Calu3 (cell line): ENCODE measurements around the gene TLCD3A. TPM values are rescaled to one million over a fixed set of nuclear protein-coding genes. Genes with fewer than 3 reads are reported as not detected.
A peak's percentile ranks its signal among the peaks of the same experiment; 100 is the strongest.

Experiments used
- BruUV-seq: library from RNA; stranded (reverse); fragments of 400-500 nt; replicated peaks from 2 replicates; lab custom pipeline; 2021; lab: Mats Ljungman, UMichigan
- CTCF ChIA-PET: fragments of 300-600 bp; sonication (Branson Sonifier 250); formaldehyde crosslinking; loops from one replicate; lab custom pipeline; 2022; ENCODE audit warnings: antibody characterized with exemption; lab: Charles Lee
- DNase-seq: peaks from one replicate; pipeline ENCODE4 v3.0.0; 2022
- H3K27ac Mint-ChIP-seq: one replicate; pipeline ENCODE4 v1.8.0; 2022; ENCODE audit warnings: mixed read lengths; ENCODE audit not compliant: unreplicated experiment
- H3K27me3 Mint-ChIP-seq: one replicate; pipeline ENCODE4 v1.8.0; 2022; ENCODE audit warnings: mixed read lengths; ENCODE audit not compliant: unreplicated experiment
- H3K36me3 Mint-ChIP-seq: one replicate; pipeline ENCODE4 v1.8.0; 2022; ENCODE audit warnings: mild to moderate bottlenecking, moderate library complexity, mixed read lengths; ENCODE audit not compliant: insufficient read depth, unreplicated experiment
- H3K4me1 Mint-ChIP-seq: one replicate; pipeline ENCODE4 v1.8.0; 2022; ENCODE audit warnings: mild to moderate bottlenecking, low read depth, mixed read lengths; ENCODE audit not compliant: unreplicated experiment
- H3K4me3 Mint-ChIP-seq: one replicate; pipeline ENCODE4 v1.8.0; 2022; ENCODE audit warnings: mild to moderate bottlenecking, low read depth, moderate library complexity, mixed read lengths; ENCODE audit not compliant: unreplicated experiment
- H3K9me3 Mint-ChIP-seq: one replicate; pipeline ENCODE4 v1.8.0; 2022; ENCODE audit warnings: low read depth, mixed read lengths; ENCODE audit not compliant: unreplicated experiment
- CTCF ChIP-seq: fragments of 200-600 bp; IDR thresholded peaks from one replicate; pipeline ENCODE4 v1.8.0; 2022; ENCODE audit warnings: antibody characterized with exemption; ENCODE audit not compliant: unreplicated experiment
- intact Hi-C: fragments of 100-400 bp; cut with micrococcal nuclease; formaldehyde crosslinking; loops from one replicate; pipeline ENCODE4 v1.10.0; 2022; ENCODE audit not compliant: unreplicated experiment
- total RNA-seq: library from RNA; stranded (reverse); gene quantifications from 2 replicates; pipeline ENCODE4 v1.2.3, GENCODE V29; 2022

Gene TLCD3A
- total RNA-seq, 1 experiment from 2014 or later, result 20.3 TPM

GRCh38 chr17:699345-699744, 33.1 kb upstream of the TLCD3A start:
- no peak for DNase-seq
- no peaks in the 10 kb centered on the region for H3K27me3 Mint-ChIP-seq
- no peak overlapping the region for H3K4me3 Mint-ChIP-seq
- BruUV-seq, result no TSS peak
- H3K36me3 Mint-ChIP-seq, result peaks cover 19% of the 10 kb centered on the region
- no peak overlapping the region for H3K27ac Mint-ChIP-seq
- intact Hi-C loops, result no loop called here
- no peak for TF ChIP-seq CTCF
- CTCF ChIA-PET, result no interaction called here
- H3K4me1 Mint-ChIP-seq, result no peaks in the 10 kb centered on the region
- no peaks in the 10 kb centered on the region for H3K9me3 Mint-ChIP-seq

GRCh38 chr17:700504-701094, 31.8 kb upstream of the TLCD3A start:
- TF ChIP-seq CTCF, result peak; percentile 30
- Mint-ChIP-seq H3K9me3 (no peaks in the 10 kb centered on the region), H3K36me3 (peaks cover 10% of the 10 kb centered on the region), H3K4me1 (no peaks in the 10 kb centered on the region), H3K27me3 (no peaks in the 10 kb centered on the region), H3K4me3 (no peak overlapping the region), H3K27ac (no peak overlapping the region)
- BruUV-seq, result no TSS peak
- DNase-seq, result no peak
- CTCF ChIA-PET, result interaction anchor here (0.6 to 1.1 kb wide), 5 partner anchors 82 to 315 kb away, joined by 3 to 10 read pairs (median 3); a partner anchor contains a TSS
- intact Hi-C loops, result loop anchor here (2.0 kb wide), 1 partner anchor 288 kb away; no protein-coding TSS in a partner anchor

GRCh38 chr17:703081-703875, 29.1 kb upstream of the TLCD3A start:
- no peaks in the 10 kb centered on the region for H3K27me3 Mint-ChIP-seq
- H3K9me3 Mint-ChIP-seq, result no peaks in the 10 kb centered on the region
- no peak for DNase-seq
- no peak overlapping the region for H3K27ac Mint-ChIP-seq
- peaks cover 6% of the 10 kb centered on the region for H3K36me3 Mint-ChIP-seq
- TF ChIP-seq CTCF, result no peak
- no TSS peak for BruUV-seq
- H3K4me3 Mint-ChIP-seq, result no peak overlapping the region
- intact Hi-C loops, result no loop called here
- no peaks in the 10 kb centered on the region for H3K4me1 Mint-ChIP-seq
- CTCF ChIA-PET, result no interaction called here

GRCh38 chr17:704111-704864, 28.1 kb upstream of the TLCD3A start:
- Mint-ChIP-seq H3K4me3 (no peak overlapping the region), H3K27ac (no peak overlapping the region), H3K4me1 (no peaks in the 10 kb centered on the region), H3K27me3 (no peaks in the 10 kb centered on the region), H3K9me3 (no peaks in the 10 kb centered on the region), H3K36me3 (peaks cover 6% of the 10 kb centered on the region)
- TF ChIP-seq CTCF, result no peak
- no peak for DNase-seq
- intact Hi-C loops, result no loop called here
- CTCF ChIA-PET, result no interaction called here
- BruUV-seq, result no TSS peak
